Measurements from ENCODE around the gene MTHFD2L. TPM values are rescaled to one million over a fixed set of nuclear protein-coding genes. Genes with fewer than 3 reads are reported as not detected.

The MTHFD2L gene
- total RNA-seq, 1 donor from 2014 or later: 13.6 TPM

DNA sequence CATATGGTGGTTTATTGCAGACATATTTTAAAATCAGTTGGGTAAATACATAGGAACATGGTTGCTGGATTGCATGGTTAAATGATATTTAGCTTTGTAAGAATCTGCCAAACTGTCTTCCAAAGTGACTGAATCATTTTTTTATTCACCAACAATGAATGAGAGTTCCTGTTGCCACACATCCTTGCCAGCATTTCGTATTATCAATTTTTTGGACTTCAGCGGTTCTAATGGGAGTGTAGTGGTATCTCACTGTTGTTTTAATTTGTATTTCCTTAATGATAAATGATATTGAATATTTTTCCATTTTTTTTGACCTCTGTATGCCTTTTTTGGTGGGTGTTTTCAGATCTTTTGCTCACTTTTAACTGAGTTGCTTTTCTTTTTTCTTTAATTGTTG lies 1.4 kb upstream of the MTHFD2L start:
- no peaks in the 10 kb centered on the region for H3K27me3 Mint-ChIP-seq (ENCODE audit: unreplicated experiment)
- TF ChIP-seq, protein P1, sequence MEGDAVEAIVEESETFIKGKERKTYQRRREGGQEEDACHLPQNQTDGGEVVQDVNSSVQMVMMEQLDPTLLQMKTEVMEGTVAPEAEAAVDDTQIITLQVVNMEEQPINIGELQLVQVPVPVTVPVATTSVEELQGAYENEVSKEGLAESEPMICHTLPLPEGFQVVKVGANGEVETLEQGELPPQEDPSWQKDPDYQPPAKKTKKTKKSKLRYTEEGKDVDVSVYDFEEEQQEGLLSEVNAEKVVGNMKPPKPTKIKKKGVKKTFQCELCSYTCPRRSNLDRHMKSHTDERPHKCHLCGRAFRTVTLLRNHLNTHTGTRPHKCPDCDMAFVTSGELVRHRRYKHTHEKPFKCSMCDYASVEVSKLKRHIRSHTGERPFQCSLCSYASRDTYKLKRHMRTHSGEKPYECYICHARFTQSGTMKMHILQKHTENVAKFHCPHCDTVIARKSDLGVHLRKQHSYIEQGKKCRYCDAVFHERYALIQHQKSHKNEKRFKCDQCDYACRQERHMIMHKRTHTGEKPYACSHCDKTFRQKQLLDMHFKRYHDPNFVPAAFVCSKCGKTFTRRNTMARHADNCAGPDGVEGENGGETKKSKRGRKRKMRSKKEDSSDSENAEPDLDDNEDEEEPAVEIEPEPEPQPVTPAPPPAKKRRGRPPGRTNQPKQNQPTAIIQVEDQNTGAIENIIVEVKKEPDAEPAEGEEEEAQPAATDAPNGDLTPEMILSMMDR (IDR thresholded peaks at IDR 0.05; ENCODE audit: unreplicated experiment): no peak
- peaks cover 5% of the 10 kb centered on the region for H3K36me3 Mint-ChIP-seq (ENCODE audit: low read depth, unreplicated experiment)
- H3K4me1 Mint-ChIP-seq (ENCODE audit: unreplicated experiment): peaks cover 24% of the 10 kb centered on the region
- no peak for DNase-seq (ENCODE audit: low spot score)
- no peaks in the 10 kb centered on the region for H3K9me3 Mint-ChIP-seq (ENCODE audit: unreplicated experiment)
- H3K4me3 Mint-ChIP-seq (ENCODE audit: unreplicated experiment): peak overlapping the region; percentile 82
- H3K27ac Mint-ChIP-seq (ENCODE audit: unreplicated experiment): peak overlapping the region; percentile 97

DNA sequence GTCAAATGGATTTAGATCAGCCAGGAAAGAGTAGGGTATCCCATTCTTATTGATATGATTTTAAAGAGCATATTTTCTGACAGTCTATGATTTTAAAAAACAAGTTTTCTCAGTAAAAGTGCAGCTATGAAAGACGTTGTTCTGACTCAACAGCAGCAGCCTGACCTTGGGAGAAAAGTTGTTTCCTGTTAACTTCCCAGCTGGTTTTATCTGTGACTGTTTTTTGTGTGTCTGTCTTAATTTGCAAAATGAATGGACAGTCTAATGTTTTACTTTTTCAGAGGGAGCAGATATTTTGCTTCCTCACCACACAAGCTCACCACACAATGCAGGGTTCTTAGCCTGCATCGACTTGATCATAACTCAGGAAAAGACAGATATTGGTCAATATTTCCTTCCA lies 764 bp upstream of the MTHFD2L start:
- peak overlapping the region; percentile 97 for H3K27ac Mint-ChIP-seq (ENCODE audit: unreplicated experiment)
- no peaks in the 10 kb centered on the region for H3K27me3 Mint-ChIP-seq (ENCODE audit: unreplicated experiment)
- H3K4me3 Mint-ChIP-seq (ENCODE audit: unreplicated experiment): peak overlapping the region; percentile 82
- peaks cover 10% of the 10 kb centered on the region for H3K36me3 Mint-ChIP-seq (ENCODE audit: low read depth, unreplicated experiment)
- no peaks in the 10 kb centered on the region for H3K9me3 Mint-ChIP-seq (ENCODE audit: unreplicated experiment)
- TF ChIP-seq, protein P1 (IDR thresholded peaks at IDR 0.05; ENCODE audit: unreplicated experiment): no peak
- peaks cover 24% of the 10 kb centered on the region for H3K4me1 Mint-ChIP-seq (ENCODE audit: unreplicated experiment)
- DNase-seq (ENCODE audit: low spot score): no peak

DNA sequence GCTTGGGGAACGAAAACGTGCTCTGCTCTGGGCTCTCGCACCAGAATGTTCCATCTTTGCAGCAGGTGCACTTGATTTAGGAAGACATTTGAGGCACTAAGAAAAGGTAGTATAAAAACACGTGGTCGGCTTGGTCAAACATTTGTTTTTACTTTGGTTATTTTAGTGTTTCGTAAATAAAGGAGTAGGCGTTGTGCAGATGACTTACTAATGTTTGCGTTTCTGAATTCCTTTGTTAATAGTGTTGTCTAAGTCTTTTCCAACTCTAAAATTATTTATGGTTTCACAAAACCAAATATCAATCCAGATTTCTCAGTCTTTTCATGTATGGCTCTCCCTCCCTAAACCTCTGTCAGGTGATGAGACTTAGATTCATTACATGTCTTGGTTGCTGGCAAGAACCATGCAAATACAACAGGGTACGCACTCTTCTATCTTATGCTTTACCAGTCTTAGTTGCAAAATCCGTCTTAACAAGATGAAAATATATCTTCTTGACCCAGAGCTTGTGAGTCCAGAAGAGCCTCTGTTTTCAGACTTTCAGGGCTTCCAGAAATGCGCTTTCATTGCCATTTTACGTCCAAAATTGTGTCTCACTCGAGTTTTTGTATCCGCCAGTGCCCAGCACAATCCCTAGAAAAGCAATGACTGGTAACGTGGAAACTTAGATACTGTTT lies 686 bp downstream of the MTHFD2L start:
- peak overlapping the region; percentile 96 for H3K27ac Mint-ChIP-seq (ENCODE audit: unreplicated experiment)
- peaks cover 10% of the 10 kb centered on the region for H3K36me3 Mint-ChIP-seq (ENCODE audit: low read depth, unreplicated experiment)
- H3K4me1 Mint-ChIP-seq (ENCODE audit: unreplicated experiment): peaks cover 24% of the 10 kb centered on the region
- no peaks in the 10 kb centered on the region for H3K27me3 Mint-ChIP-seq (ENCODE audit: unreplicated experiment)
- TF ChIP-seq, protein P1 (IDR thresholded peaks at IDR 0.05; ENCODE audit: unreplicated experiment): no peak
- H3K4me3 Mint-ChIP-seq (ENCODE audit: unreplicated experiment): peak overlapping the region; percentile 97
- no peaks in the 10 kb centered on the region for H3K9me3 Mint-ChIP-seq (ENCODE audit: unreplicated experiment)
- DNase-seq (ENCODE audit: low spot score): no peak

DNA sequence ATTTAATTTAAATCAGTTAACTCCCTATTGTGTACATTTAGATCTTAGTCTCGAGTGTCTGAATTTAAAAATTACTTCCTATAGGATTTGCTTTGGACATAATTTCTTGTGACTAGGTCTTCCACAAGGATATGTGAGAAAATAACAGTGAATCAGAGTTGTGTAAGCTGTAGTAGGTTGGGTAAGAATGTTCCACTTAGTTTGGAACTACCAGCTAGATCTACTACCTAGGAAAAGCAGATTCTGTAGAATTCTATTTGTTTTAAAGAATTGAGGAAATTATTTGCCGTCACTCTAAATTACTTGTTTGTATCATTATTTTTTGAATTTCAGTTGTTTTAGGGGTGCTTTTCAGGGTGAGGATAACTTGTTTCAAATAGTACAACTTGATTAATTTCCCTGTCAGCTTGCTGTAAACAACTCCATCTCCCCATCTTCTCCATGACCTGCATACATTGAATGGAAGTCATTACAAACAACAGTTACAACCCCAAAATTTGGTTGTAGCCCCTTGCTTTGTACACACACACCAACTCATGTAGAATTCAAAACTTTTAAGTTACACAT lies 1.3 kb downstream of the MTHFD2L start:
- TF ChIP-seq, protein P1 (IDR thresholded peaks at IDR 0.05; ENCODE audit: unreplicated experiment): no peak
- Mint-ChIP-seq H3K9me3 (ENCODE audit: unreplicated experiment) (no peaks in the 10 kb centered on the region), H3K4me3 (ENCODE audit: unreplicated experiment) (peak overlapping the region; percentile 97), H3K4me1 (ENCODE audit: unreplicated experiment) (peaks cover 24% of the 10 kb centered on the region), H3K36me3 (ENCODE audit: low read depth, unreplicated experiment) (peaks cover 10% of the 10 kb centered on the region), H3K27ac (ENCODE audit: unreplicated experiment) (peak overlapping the region; percentile 96), H3K27me3 (ENCODE audit: unreplicated experiment) (no peaks in the 10 kb centered on the region)
- DNase-seq (ENCODE audit: low spot score): no peak

Measured in endothelial cell (in vitro differentiated cells).